ENCODE data around the gene NMNAT3.

Gene NMNAT3

DNA sequence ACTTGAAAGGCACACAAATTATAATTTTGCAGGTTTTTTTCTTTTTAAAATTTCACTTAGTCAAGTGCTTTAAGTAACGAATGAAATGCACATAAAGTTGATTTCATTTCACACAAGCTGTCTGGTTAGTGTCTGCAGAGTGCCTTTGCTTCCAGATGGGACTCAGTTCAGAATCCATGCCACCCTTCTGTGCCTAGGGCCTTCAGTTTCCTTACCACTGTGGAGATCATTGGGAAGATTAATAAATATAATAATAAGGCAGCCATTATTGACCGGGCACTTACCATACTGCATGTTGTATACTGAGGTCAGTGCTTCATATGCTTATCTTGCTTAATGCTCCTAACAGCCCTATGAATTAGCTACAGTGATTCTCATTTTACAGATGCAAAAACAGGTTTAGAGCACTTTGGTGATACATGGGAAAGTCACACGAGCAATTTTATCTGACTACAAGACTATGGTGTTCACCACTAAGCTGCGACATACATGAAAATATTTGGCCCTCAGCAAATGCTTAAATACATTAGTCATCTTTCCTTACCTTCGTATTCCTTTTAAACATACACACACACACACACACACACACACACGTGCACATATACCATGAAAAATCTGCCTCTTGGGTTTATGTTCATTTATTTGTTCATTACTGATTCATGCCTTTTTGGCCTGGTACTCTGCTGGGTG is 3.1 kb downstream of the NMNAT3 start:
- no peak for DNase-seq

- no peak for DNase-seq
Observed at GRCh38 chr3:139672884-139673283, 4.9 kb downstream of the NMNAT3 start.

DNA sequence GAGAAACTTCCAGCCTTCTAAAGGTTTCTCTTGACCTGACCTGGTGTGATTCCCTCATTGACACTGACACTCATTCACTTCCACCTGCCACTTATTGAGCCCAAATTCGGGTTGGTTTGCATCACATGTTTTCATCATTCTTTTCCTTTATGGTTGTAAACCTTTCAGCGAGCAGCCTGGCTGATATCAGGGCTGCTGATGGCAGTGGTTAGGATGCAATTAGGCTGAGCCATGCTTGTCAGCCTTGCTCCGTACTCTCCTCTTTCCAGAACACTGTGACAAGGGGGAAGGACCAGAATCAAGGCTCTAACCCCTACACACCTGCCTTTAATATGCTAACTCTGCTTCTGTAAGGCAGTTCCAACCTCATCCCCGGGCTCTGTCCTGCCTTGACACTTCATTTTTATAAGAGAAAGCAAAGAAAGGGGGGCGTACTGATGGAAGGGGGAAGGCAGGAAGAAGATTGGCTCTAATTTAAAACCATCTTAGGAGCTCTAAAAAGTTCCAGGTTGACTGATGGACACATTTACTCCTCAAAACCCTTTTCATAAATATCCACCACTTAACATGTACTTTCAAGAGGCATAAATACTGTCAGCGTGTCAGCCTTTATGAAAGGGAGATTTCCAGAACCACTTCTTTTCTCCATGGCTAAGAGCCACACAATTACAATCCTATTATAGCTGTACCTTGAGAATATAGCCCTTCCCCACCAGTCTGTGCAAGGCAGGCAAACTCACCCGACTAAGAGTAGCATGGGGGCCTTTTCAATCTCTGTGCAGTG is 5.7 kb downstream of the NMNAT3 start:
- DNase-seq: no peak

DNA sequence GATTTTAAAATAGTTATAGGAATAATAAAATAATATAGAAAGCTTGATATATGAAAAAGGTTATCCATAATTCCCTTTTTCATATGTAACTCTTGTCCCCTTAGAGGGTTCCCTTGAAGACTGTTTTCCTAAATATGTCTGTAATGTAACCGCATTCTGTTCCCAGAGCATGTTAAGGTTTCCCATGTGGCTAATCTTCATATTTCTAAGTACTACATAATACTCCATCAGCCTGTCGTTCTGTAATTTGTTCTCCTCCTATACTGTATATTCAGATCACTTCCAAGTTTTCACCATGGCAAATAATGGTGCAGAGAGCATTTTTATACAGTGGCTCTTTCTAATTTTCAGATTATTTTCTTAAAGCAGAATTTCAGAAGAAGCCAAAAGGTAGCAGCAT is 6.7 kb downstream of the NMNAT3 start:
- no peak for DNase-seq

- DNase-seq: no peak
Observed at GRCh38 chr3:139670196-139670595, 7.6 kb downstream of the NMNAT3 start.

GRCh38 chr3:139668332-139668731 is 9.4 kb downstream of the NMNAT3 start:
- DNase-seq: no peak

GRCh38 chr3:139664958-139665357 is 12.8 kb downstream of the NMNAT3 start:
- DNase-seq: no peak

- DNase-seq: no peak
Observed at GRCh38 chr3:139660269-139660668, 17.5 kb downstream of the NMNAT3 start.

GRCh38 chr3:139659511-139659910 is 18.3 kb downstream of the NMNAT3 start:
- no peak for DNase-seq

- DNase-seq: no peak
Observed at GRCh38 chr3:139657936-139658335, 19.8 kb downstream of the NMNAT3 start.

DNA sequence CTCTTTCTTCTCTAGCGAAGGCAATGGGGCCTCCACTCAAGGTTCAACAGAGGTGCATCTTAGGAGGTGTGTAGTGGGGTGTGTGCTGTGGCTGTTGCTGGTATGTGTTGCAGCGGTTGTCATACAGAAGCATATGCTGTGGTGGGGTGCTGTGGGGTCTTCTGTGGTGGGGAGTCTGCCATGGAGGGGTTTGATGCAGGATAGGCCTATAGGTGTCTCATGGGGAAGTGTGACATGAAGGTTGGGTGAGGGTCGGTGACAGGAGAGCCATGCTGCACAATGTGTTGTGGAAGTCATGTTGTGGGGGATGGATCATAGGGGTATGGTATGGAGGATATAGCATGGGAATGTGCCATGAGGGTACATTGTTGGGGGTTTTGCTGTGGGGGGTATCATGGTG is 20.3 kb downstream of the NMNAT3 start:
- no peak for DNase-seq

- DNase-seq: no peak
Observed at GRCh38 chr3:139655909-139656595, 21.7 kb downstream of the NMNAT3 start.

DNA sequence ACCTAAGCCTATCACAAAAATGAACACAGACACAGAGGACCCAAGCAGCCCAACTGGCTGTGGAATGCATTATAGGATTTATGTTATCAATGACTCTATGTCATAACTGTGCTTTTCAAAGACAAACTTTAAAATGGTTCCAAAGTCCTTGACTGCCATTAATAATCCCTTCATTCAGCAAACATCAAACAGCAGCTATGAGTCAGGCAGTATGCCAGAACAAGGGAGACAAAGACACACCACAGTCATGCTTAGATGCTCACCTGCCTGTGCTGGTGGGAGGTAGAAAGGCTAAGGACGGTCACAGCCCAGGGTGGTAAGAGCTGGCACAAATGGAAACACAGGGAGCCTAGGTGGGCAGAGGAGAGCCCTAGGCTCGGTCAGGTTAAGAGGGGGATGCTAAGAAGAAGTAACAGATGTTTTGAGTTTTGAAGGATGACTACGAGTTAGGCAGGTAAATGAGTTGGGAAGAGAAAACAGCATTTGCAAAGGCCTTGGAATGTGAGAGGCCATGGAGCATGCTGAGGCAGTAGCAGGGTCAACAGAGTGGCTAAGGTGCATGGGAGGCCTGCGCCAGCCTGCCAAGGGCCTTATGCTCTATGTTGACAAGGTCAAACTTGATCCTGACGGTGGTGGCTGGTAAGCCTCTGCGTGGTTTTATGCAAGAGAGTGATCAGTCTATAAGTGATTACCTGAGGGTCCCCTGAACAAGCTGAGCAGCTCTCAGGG is 23.0 kb downstream of the NMNAT3 start:
- no peak for DNase-seq

- no peak for DNase-seq
Observed at GRCh38 chr3:139653582-139653981, 24.2 kb downstream of the NMNAT3 start.

GRCh38 chr3:139652561-139652960 is 25.2 kb downstream of the NMNAT3 start:
- no peak for DNase-seq

DNA sequence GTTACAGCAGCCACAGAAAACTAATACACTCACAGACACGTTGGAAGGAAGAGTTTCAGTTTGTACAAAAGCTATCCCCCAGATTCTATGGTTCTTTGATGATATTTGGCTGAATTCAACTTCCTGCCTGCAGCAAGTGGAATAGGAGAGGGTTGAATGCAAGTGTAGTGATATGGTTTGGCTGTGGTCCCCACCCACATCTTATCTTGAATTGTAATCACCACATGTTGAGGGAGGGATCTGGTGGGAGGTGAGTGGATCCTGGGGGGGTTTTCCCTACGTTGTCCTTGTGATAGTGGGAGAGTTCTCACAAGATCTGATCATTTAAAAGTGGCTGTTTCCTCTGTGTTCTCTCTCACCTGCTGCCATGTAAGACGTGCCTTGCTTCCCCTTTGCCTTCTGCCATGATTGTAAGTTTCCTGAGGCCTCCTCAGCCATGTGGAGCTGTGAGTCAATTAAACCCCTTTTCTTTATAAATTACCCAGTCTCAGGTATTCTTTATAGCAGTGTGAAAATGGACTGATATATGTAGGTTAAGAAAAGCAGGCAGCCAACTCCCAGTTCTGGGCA is 29.8 kb downstream of the NMNAT3 start:
- DNase-seq: no peak

DNA sequence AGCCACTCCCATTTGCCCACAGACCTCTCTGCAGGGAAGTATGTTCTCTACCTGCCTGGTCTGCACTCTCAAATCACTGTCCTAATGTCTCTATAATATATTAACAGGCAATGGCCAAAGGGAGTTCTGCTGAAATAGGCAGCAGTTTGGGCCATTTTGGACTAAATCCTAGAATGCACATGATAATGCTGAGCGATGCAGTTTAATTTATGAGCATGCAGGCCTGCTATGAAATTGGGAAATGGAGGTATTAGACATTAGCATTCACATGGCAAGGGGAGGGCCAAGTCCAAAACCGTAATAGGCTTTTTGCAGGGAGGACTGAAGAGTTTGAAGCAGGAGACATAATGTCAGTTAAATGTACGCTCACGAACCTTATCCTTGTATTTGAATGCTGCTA is 31.3 kb downstream of the NMNAT3 start:
- DNase-seq: no peak

DNA sequence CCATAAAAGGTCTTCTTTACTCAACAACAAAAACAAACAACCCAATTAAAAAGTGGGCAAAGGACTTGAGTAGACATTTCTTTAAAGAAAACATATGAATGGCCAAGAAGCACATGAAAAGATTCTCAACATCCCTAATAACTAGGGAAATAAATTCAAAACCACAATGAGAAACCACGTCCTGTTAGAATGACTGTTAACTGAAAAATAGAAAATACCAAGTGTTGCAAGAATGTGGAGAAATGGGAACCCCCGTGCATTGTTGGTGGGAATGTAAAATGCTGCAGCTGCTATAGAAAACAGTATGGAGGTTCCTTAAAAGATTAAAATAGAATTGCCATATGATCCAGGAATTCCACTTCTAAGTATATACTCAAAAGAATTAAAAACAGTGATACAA is 34.8 kb downstream of the NMNAT3 start:
- no peak for DNase-seq

GRCh38 chr3:139640456-139640855 is 37.3 kb downstream of the NMNAT3 start:
- no peak for DNase-seq

DNA sequence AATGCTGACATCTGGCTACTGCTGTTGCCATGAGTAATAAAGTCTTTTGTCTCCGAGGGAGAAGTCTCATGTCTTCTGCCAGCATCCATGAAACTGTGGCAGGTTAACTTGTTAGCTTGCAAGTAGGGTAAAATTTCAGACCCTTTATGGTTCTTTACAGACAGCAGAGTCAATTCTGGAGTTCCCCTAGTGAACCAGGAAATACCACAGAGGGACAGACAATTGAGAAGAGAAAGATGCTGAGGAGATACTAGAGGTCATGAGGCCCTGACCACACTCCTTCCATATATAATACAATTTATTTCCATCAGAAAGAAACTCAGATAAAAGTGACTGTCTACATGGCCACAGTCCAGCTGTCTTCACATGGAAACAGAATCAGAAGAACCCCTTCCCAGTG is 38.1 kb downstream of the NMNAT3 start:
- DNase-seq: no peak

- no peak for DNase-seq
Observed at GRCh38 chr3:139638518-139638917, 39.3 kb downstream of the NMNAT3 start.

DNA sequence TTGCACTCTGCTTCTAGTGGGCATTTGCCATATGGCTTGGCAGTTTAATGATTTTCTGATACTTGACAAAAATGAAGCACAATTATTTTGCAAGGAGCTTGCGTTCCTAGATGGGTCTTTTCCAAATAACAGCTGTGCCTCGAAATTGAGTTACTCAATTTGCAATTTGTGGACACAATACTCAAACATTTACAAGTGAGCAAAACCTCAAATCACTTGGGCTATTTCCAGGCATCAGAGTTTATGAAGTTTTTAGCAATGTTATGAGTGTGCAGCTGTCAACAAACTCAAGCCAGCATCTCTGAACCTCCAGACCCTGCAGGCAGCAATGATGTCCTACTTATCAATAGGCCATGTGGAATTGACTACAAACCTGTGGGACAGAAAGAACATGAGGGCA is 41.3 kb downstream of the NMNAT3 start:
- DNase-seq: no peak

DNA sequence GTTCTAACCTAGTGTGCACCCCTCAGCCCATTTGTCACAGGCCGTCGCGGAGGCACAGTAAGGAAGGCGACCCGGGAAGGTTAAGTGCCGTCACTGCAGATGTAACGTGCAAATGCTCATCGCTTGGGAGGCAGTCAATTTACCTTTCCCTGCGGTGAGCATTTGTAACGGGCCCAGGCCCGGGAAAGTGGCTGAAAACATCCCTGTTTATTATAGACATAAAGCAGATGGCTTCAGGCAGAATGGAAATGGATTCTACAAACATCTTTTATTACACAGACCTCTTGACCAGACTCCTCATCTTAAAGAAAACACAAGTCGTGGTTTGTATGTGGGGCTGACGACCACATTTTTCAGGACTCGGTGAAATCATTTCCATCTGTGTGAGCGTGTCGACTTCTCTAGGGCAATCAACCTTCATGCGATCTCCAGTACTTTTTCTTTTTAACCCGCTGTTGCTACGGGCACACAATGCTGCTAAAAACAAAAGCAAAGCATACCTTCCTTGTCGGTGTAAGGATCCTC is 43.6 kb downstream of the NMNAT3 start:
- DNase-seq: no peak

Data from stimulated activated CD4-positive, alpha-beta T cell treated with anti-CD3 and anti-CD28 coated beads, Interleukin-1b, Interleukin-23, amount 100 ng/mL, for 48 hours (primary cell).